Cerebellar nuclear complex (tissue), 1 donor: ENCODE results near the gene ING3.
A peak's percentile ranks its signal among the peaks of the same experiment; 100 is the strongest.
"Not testable (repeated sequence)": the region's sequence is repeated elsewhere in the genome, so short reads cannot be mapped to it uniquely, and the experiment has no call there.

ENCODE experiments used
- DNase-seq, 2 experiments: peaks; one replicate each; lab custom pipeline; 2025; lab: John Stamatoyannopoulos, UW

The ING3 gene

GRCh38 chr7:121002048-121002756 is 51.6 kb downstream of the ING3 start:
- DNase-seq: no peak

- no peak for DNase-seq
Observed at GRCh38 chr7:121002757-121003200, 52.2 kb downstream of the ING3 start.

- peak; percentile 37 to 53 for DNase-seq
Observed at GRCh38 chr7:121003986-121004685, 53.6 kb downstream of the ING3 start.

GRCh38 chr7:121005058-121005457 is 54.5 kb downstream of the ING3 start:
- not testable (repeated sequence) for DNase-seq

GRCh38 chr7:121005996-121006584 is 55.5 kb downstream of the ING3 start:
- no peak for DNase-seq

GRCh38 chr7:121006711-121007315 is 56.2 kb downstream of the ING3 start:
- DNase-seq: no peak

GRCh38 chr7:121008816-121009215 is 58.2 kb downstream of the ING3 start:
- no peak for DNase-seq

- no peak for DNase-seq
Observed at GRCh38 chr7:121011401-121011800, 60.8 kb downstream of the ING3 start.

GRCh38 chr7:121012170-121012874 is 61.7 kb downstream of the ING3 start:
- DNase-seq: no peak

- DNase-seq: no peak
Observed at GRCh38 chr7:121012919-121013318, 62.3 kb downstream of the ING3 start.

- DNase-seq: no peak
Observed at GRCh38 chr7:121015560-121015959, 65.0 kb downstream of the ING3 start.

GRCh38 chr7:121016966-121017365 is 66.4 kb downstream of the ING3 start:
- DNase-seq: no peak

GRCh38 chr7:121017586-121017985 is 67.0 kb downstream of the ING3 start:
- DNase-seq: no peak

GRCh38 chr7:121019018-121019417 is 68.4 kb downstream of the ING3 start:
- no peak for DNase-seq

GRCh38 chr7:121020249-121020988 is 69.8 kb downstream of the ING3 start:
- DNase-seq: no peak

GRCh38 chr7:121020989-121021969 is 70.7 kb downstream of the ING3 start:
- DNase-seq: no peak

GRCh38 chr7:121023194-121023593 is 72.6 kb downstream of the ING3 start:
- no peak for DNase-seq

- DNase-seq: no peak
Observed at GRCh38 chr7:121023683-121024511, 73.3 kb downstream of the ING3 start.

- no peak for DNase-seq
Observed at GRCh38 chr7:121024611-121025010, 74.0 kb downstream of the ING3 start.
